Measurements from ENCODE around the gene TTYH3. TPM values are rescaled to one million over a fixed set of nuclear protein-coding genes. Genes with fewer than 3 reads are reported as not detected.

Gene TTYH3
- total RNA-seq, 1 donor from 2014 or later: 18.8 TPM

DNA sequence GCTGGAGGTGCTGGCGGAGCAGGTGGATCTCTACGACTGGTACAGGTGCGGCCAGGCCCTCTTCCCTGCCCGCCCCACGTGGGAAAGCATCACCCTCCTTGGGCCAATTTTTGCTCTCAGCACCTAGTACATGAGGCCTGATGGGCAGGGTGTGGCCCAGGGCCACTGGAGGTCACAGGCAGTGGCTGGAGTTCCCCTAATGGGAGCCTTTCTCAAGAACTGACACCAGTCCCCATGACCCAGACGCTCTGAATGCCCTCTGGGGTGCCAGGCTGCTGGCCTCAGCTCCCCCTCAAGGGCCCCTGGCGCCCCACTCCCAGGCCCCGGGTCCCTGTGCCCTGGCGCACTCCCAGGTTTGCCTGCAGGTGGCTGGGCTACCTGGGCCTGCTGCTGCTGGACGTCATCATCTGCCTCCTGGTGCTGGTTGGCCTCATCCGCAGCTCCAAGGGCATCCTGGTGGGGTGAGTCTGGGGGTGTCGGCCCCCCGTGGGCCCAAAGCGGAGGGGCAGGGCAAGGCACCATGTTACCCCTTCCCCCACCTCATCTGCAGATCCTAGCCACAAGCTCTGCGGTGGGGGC lies 15.9 kb downstream of the TTYH3 start:
- Histone ChIP-seq H3K4me3 (ENCODE audit: low read length in 3 of 3) (no peak overlapping the region), H3K9me3 (ENCODE audit: control insufficient read depth in 3 of 3, low read length in 3 of 3) (no peaks in the 10 kb centered on the region), H3K9ac (ENCODE audit: low read depth in 1 of 3, low read length in 3 of 3) (no peak overlapping the region), H3K27ac (ENCODE audit: low read depth, low read length) (no peak overlapping the region), H3K27me3 (ENCODE audit: control insufficient read depth in 3 of 3, insufficient read depth in 3 of 3, low read length in 3 of 3) (no peaks in the 10 kb centered on the region), H3K4me1 (ENCODE audit: control insufficient read depth in 3 of 3, insufficient read depth in 3 of 3, low read length in 3 of 3) (peaks cover 4 to 19% (median 12%) of the 10 kb centered on the region in 3 donors), H3K36me3 (ENCODE audit: control insufficient read depth in 3 of 3, insufficient read depth in 3 of 3, low read length in 3 of 3) (peaks cover 2 to 10% (median 3%) of the 10 kb centered on the region in 3 donors)

DNA sequence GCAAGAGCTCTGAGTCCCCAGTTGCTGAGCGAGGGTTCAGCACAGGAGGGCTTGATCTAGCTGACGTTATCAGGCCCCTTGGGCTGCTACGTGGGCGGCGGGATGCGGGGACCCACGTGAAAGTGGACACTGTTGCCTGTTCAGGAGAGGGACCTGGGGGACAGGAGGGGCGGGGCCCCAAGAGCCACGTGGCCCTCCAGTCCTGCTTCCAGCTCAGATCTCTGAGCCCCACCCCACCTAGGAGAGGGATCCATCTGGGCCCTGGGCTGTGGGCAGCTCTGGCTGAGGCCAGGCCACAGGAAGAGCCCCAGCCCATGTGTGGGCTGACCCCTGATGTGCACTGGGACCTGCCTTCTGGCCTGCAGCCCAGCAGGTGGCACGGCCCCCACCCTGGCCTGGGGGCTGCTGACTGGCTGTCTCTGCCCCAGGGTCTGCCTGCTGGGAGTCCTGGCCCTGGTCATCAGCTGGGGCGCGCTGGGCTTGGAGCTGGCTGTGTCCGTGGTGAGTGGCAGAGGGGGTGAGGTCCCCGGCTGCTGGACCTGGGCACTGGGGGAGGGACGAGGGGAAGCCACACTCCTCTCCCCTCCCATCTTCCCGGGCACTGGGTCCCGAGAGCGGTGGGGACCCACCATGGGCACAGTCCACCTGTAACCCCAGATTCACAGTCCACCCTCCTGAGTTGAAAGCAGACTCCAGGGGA lies 17.5 kb downstream of the TTYH3 start:
- H3K36me3 ChIP-seq (ENCODE audit: control insufficient read depth in 3 of 3, insufficient read depth in 3 of 3, low read length in 3 of 3): peaks cover 2 to 10% (median 3%) of the 10 kb centered on the region in 3 donors
- H3K9ac ChIP-seq (ENCODE audit: low read depth in 1 of 3, low read length in 3 of 3): no peak overlapping the region
- no peak overlapping the region for H3K27ac ChIP-seq (ENCODE audit: low read depth, low read length)
- H3K4me3 ChIP-seq (ENCODE audit: low read length in 3 of 3): no peak overlapping the region
- H3K27me3 ChIP-seq (ENCODE audit: control insufficient read depth in 3 of 3, insufficient read depth in 3 of 3, low read length in 3 of 3): no peaks in the 10 kb centered on the region
- peaks cover 2 to 12% (median 4%) of the 10 kb centered on the region in 3 donors for H3K4me1 ChIP-seq (ENCODE audit: control insufficient read depth in 3 of 3, insufficient read depth in 3 of 3, low read length in 3 of 3)
- H3K9me3 ChIP-seq (ENCODE audit: control insufficient read depth in 3 of 3, low read length in 3 of 3): no peaks in the 10 kb centered on the region

DNA sequence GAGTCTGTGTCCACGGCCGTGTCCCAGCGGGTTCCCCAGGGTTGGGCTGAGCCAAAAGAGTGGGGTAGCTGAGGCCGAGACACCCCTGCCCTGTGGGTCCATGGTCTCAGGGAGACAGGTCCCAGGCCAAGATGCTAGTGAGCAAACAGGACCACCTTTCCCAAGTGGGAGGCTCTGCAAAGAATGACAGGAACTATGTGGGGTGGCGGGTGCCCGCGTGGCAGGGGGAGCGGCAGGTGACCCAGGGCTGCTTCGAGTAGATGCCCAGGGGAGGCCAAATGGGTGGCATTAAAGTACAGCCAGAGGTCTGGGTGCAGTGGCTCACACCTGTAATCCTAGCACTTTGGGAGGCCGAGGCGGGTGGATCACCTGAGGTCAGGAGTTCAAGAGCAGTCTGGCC lies 18.2 kb downstream of the TTYH3 start:
- H3K27ac ChIP-seq (ENCODE audit: low read depth, low read length): no peak overlapping the region
- no peaks in the 10 kb centered on the region for H3K27me3 ChIP-seq (ENCODE audit: control insufficient read depth in 3 of 3, insufficient read depth in 3 of 3, low read length in 3 of 3)
- no peak overlapping the region for H3K9ac ChIP-seq (ENCODE audit: low read depth in 1 of 3, low read length in 3 of 3)
- peaks cover 2 to 10% (median 3%) of the 10 kb centered on the region in 3 donors for H3K36me3 ChIP-seq (ENCODE audit: control insufficient read depth in 3 of 3, insufficient read depth in 3 of 3, low read length in 3 of 3)
- no peak overlapping the region for H3K4me3 ChIP-seq (ENCODE audit: low read length in 3 of 3)
- peaks cover 0 to 5% (median 4%) of the 10 kb centered on the region in 3 donors for H3K4me1 ChIP-seq (ENCODE audit: control insufficient read depth in 3 of 3, insufficient read depth in 3 of 3, low read length in 3 of 3)
- H3K9me3 ChIP-seq (ENCODE audit: control insufficient read depth in 3 of 3, low read length in 3 of 3): no peaks in the 10 kb centered on the region

DNA sequence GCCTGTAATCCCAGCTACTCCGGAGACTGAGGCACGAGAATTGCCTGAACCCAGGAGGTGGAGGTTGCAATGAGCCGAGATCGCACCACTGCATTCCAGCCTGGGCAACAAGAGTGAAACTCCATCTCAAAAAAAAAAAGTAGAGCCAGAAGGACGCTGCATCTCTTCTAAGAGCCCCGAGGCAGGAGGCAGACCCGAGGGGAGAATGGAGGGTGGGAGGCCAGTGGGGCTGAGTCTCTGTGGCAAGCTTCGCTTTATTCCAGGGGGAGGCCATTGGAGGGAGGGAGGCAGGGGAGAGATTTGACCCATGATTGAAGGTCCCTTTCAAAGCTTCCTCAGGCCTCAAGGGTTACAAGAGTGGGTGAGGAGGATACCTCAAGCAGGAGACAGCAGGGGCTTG lies 18.7 kb downstream of the TTYH3 start:
- peaks cover 2 to 10% (median 3%) of the 10 kb centered on the region in 3 donors for H3K36me3 ChIP-seq (ENCODE audit: control insufficient read depth in 3 of 3, insufficient read depth in 3 of 3, low read length in 3 of 3)
- H3K9me3 ChIP-seq (ENCODE audit: control insufficient read depth in 3 of 3, low read length in 3 of 3): no peaks in the 10 kb centered on the region
- H3K9ac ChIP-seq (ENCODE audit: low read depth in 1 of 3, low read length in 3 of 3): no peak overlapping the region
- H3K4me1 ChIP-seq (ENCODE audit: control insufficient read depth in 3 of 3, insufficient read depth in 3 of 3, low read length in 3 of 3): peaks cover 0 to under 1% (median 0%) of the 10 kb centered on the region in 3 donors
- H3K27ac ChIP-seq (ENCODE audit: low read depth, low read length): no peak overlapping the region
- no peak overlapping the region for H3K4me3 ChIP-seq (ENCODE audit: low read length in 3 of 3)
- no peaks in the 10 kb centered on the region for H3K27me3 ChIP-seq (ENCODE audit: control insufficient read depth in 3 of 3, insufficient read depth in 3 of 3, low read length in 3 of 3)

DNA sequence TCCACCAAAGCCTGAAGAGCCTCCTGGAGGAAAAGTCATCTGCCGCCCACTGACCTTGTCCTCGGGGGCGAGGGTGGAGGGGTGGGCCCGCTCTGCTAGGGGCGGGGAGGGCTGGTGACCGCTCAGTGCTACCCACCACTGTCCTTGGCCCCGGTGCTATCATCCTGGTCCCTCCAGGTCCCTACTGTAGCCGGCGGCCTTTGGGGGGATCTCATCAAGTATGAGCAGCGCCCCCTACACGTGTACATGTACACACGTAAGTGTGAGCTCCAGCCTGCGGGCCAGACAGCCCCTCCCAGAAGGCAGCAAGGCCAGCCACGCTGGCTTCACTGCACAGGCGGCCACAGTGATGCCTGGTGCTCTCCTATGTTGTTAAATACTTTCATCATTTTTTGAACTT lies 19.6 kb downstream of the TTYH3 start:
- Histone ChIP-seq H3K9ac (ENCODE audit: low read depth in 1 of 3, low read length in 3 of 3) (no peak overlapping the region), H3K36me3 (ENCODE audit: control insufficient read depth in 3 of 3, insufficient read depth in 3 of 3, low read length in 3 of 3) (peaks cover 2 to 10% (median 3%) of the 10 kb centered on the region in 3 donors), H3K9me3 (ENCODE audit: control insufficient read depth in 3 of 3, low read length in 3 of 3) (no peaks in the 10 kb centered on the region), H3K27ac (ENCODE audit: low read depth, low read length) (no peak overlapping the region), H3K27me3 (ENCODE audit: control insufficient read depth in 3 of 3, insufficient read depth in 3 of 3, low read length in 3 of 3) (no peaks in the 10 kb centered on the region), H3K4me3 (ENCODE audit: low read length in 3 of 3) (no peak overlapping the region), H3K4me1 (ENCODE audit: control insufficient read depth in 3 of 3, insufficient read depth in 3 of 3, low read length in 3 of 3) (no peaks in the 10 kb centered on the region)

DNA sequence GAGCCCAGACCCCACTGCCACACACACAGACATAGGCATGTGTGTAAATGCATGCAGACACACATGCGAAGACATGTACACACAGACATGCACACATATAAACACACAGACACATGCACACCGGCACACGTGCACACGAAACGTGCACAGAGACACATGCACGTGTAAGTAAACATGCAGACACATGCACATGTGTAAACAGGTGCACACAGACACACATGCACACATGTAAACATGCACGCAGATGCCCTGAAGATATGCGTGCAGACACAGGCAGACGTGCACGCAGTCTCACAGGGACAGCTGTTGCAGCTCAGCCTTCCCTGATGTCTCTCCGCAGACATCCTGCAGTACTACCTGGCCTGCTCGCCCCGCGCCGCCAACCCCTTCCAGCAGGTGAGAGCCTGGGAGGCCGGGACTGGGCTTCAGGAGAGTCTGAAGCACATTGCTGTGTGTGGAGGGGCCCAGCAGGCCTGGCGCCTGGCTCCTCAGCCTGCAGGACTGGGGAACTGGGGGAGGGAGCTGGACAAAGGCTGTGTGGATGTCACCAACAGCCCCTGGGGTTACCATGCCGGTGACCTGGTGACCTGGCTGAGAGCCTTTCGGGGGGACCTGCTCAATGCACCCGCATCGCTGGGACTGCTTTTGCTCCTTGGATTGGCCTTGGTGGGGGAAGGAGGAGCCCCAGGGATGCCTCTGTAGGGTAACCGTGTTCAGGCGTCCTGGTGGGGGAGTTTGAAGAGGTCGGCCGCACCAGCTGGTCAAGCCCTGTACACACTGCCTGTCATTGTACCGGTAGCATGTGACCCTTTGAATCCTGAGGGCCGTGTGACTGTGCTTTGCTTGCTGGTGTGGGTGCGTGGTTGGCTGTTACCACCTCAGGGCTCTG lies 20.3 kb downstream of the TTYH3 start:
- Histone ChIP-seq H3K27ac (ENCODE audit: low read depth, low read length) (no peak overlapping the region), H3K36me3 (ENCODE audit: control insufficient read depth in 3 of 3, insufficient read depth in 3 of 3, low read length in 3 of 3) (peaks cover 2 to 13% (median 3%) of the 10 kb centered on the region in 3 donors), H3K4me3 (ENCODE audit: low read length in 3 of 3) (no peak overlapping the region), H3K9me3 (ENCODE audit: control insufficient read depth in 3 of 3, low read length in 3 of 3) (no peaks in the 10 kb centered on the region), H3K27me3 (ENCODE audit: control insufficient read depth in 3 of 3, insufficient read depth in 3 of 3, low read length in 3 of 3) (no peaks in the 10 kb centered on the region), H3K9ac (ENCODE audit: low read depth in 1 of 3, low read length in 3 of 3) (no peak overlapping the region), H3K4me1 (ENCODE audit: control insufficient read depth in 3 of 3, insufficient read depth in 3 of 3, low read length in 3 of 3) (no peaks in the 10 kb centered on the region)

DNA sequence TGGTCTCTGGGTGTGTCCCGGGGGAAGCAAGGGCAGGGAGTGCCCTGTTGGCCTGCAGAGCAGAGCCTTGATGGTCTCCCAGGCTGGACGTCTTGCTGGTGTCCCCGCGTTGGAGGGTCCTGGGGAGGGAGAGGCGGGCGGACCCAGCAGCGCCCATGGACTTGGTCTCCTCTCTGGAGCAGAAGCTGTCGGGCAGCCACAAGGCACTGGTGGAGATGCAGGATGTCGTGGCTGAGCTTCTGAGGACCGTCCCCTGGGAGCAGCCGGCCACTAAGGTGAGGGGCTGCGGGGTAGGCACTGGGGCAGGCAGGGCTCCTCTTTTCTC lies 20.9 kb downstream of the TTYH3 start:
- Histone ChIP-seq H3K9me3 (ENCODE audit: control insufficient read depth in 3 of 3, low read length in 3 of 3) (no peaks in the 10 kb centered on the region), H3K36me3 (ENCODE audit: control insufficient read depth in 3 of 3, insufficient read depth in 3 of 3, low read length in 3 of 3) (peaks cover 2 to 10% (median 3%) of the 10 kb centered on the region in 3 donors), H3K9ac (ENCODE audit: low read depth in 1 of 3, low read length in 3 of 3) (no peak overlapping the region), H3K27me3 (ENCODE audit: control insufficient read depth in 3 of 3, insufficient read depth in 3 of 3, low read length in 3 of 3) (no peaks in the 10 kb centered on the region), H3K4me3 (ENCODE audit: low read length in 3 of 3) (no peak overlapping the region), H3K4me1 (ENCODE audit: control insufficient read depth in 3 of 3, insufficient read depth in 3 of 3, low read length in 3 of 3) (no peaks in the 10 kb centered on the region), H3K27ac (ENCODE audit: low read depth, low read length) (no peak overlapping the region)

DNA sequence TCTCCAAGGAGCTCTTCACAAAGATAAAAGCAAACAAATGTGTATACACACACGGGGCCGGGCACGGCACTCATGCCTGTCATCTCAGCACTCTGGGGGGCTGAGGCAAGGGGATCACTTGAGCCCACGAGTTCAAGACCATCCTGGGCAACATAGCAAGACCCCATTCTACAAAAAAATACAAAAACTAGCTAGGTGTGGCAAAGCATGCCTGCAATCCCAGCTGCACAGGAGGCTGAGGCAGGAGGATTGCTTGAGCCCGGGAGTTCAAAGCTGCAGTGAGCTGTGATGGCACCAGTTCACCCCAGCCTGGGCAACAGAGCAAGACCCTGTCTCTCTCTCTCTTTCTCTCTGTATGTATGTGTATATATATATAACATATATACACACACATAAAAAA lies 22.3 kb downstream of the TTYH3 start:
- Histone ChIP-seq H3K4me3 (ENCODE audit: low read length in 3 of 3) (no peak overlapping the region), H3K36me3 (ENCODE audit: control insufficient read depth in 3 of 3, insufficient read depth in 3 of 3, low read length in 3 of 3) (peaks cover 0 to 6% (median 2%) of the 10 kb centered on the region in 3 donors), H3K27me3 (ENCODE audit: control insufficient read depth in 3 of 3, insufficient read depth in 3 of 3, low read length in 3 of 3) (no peaks in the 10 kb centered on the region), H3K9me3 (ENCODE audit: control insufficient read depth in 3 of 3, low read length in 3 of 3) (no peaks in the 10 kb centered on the region), H3K4me1 (ENCODE audit: control insufficient read depth in 3 of 3, insufficient read depth in 3 of 3, low read length in 3 of 3) (no peaks in the 10 kb centered on the region), H3K9ac (ENCODE audit: low read depth in 1 of 3, low read length in 3 of 3) (no peak overlapping the region), H3K27ac (ENCODE audit: low read depth, low read length) (no peak overlapping the region)

DNA sequence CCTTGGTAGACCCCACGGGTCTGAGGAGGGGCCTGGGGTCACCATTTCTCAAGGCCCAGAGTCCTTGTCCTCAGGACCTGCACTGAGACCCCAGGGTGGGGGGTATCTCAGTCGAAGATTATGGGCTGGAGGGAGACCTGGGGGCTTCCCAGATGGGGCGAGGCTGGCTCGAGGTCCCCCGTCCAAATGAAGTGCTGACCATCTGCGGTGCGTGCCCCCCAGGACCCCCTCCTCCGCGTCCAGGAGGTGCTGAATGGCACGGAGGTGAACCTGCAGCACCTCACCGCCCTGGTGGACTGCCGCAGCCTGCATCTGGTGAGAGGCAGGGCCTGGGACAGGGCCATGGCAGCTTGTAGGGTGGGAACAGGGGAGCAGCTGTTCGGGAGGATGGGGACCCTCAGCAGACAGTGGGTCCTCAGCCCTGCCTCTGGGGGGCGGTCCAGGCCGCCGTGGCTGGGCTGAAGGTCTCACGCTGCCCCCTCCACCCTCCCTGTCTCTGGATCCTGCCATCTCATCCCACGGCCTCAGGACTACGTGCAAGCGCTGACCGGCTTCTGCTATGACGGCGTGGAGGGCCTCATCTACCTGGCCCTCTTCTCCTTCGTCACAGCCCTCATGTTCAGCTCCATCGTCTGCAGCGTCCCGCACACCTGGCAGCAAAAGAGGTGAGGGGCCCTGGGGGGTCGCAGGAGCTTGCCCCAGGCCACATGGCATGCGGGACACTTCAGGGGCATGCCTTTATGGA lies 24.3 kb downstream of the TTYH3 start:
- peaks cover 0 to 6% (median 0%) of the 10 kb centered on the region in 3 donors for H3K36me3 ChIP-seq (ENCODE audit: control insufficient read depth in 3 of 3, insufficient read depth in 3 of 3, low read length in 3 of 3)
- H3K9ac ChIP-seq (ENCODE audit: low read depth in 1 of 3, low read length in 3 of 3): no peak overlapping the region
- H3K9me3 ChIP-seq (ENCODE audit: control insufficient read depth in 3 of 3, low read length in 3 of 3): no peaks in the 10 kb centered on the region
- no peak overlapping the region for H3K27ac ChIP-seq (ENCODE audit: low read depth, low read length)
- H3K4me1 ChIP-seq (ENCODE audit: control insufficient read depth in 3 of 3, insufficient read depth in 3 of 3, low read length in 3 of 3): no peaks in the 10 kb centered on the region
- H3K4me3 ChIP-seq (ENCODE audit: low read length in 3 of 3): no peak overlapping the region
- H3K27me3 ChIP-seq (ENCODE audit: control insufficient read depth in 3 of 3, insufficient read depth in 3 of 3, low read length in 3 of 3): no peaks in the 10 kb centered on the region

All from skeletal muscle tissue (tissue), 4 donors.